ENCODE results near the gene RCOR1. TPM values are rescaled to one million over a fixed set of nuclear protein-coding genes. Genes with fewer than 3 reads are reported as not detected.

RCOR1 gene
- total RNA-seq, 1 donor from 2014 or later, result 13.4 TPM

DNA sequence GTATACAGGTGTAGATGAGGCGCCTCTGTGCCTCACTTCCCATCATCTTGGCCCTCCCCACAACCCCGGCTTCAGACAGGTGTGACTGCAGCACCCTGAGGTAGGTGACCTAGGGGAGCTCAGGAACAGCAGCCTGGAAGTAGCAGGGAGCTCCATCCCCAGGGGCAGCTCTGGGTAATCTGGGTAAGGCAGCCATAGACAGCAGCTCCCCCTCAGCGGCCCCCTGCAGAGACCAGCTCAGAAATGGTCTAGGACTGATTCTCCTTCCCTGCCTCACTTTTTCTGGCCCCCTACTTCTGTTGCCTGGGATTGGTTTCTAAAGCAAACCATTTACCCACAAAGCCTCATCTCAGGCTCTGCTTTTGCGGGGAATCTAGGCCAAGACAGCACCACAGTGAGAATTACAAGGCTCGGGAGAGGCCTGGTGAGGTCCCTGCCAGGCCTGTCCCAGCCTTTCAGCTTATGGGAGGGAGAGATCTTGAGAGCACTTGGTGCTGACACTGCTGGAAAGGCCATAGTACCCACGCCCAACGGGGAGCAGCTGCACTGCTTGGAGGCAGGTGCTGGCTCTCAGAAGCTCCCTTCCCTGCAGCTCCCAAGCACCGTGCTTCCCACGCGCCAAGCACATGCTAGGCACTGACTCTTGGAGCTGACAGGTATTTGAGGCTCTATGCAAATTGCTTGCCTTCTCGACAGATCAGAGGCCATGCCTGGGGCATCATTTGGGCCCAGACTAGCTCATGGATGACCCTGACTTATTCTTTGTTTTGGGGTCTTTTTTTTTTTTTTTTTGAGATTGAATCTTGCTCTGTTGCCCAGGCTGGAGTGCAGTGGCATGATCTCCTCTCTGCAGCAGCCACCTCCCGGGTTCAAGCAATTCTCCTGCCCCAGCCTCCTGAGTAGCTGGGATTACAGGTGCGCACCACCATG lies 139.7 kb downstream of the RCOR1 start:
- no peak for DNase-seq (ENCODE audit: low read depth)
- no peaks in the 10 kb centered on the region for H3K36me3 ChIP-seq (ENCODE audit: control insufficient read depth, insufficient read depth, low read length)
- TF ChIP-seq, protein P1, sequence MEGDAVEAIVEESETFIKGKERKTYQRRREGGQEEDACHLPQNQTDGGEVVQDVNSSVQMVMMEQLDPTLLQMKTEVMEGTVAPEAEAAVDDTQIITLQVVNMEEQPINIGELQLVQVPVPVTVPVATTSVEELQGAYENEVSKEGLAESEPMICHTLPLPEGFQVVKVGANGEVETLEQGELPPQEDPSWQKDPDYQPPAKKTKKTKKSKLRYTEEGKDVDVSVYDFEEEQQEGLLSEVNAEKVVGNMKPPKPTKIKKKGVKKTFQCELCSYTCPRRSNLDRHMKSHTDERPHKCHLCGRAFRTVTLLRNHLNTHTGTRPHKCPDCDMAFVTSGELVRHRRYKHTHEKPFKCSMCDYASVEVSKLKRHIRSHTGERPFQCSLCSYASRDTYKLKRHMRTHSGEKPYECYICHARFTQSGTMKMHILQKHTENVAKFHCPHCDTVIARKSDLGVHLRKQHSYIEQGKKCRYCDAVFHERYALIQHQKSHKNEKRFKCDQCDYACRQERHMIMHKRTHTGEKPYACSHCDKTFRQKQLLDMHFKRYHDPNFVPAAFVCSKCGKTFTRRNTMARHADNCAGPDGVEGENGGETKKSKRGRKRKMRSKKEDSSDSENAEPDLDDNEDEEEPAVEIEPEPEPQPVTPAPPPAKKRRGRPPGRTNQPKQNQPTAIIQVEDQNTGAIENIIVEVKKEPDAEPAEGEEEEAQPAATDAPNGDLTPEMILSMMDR (IDR thresholded peaks at IDR 0.05; ENCODE audit: insufficient read depth, low read length, poor library complexity, severe bottlenecking), result no peak
- no peak overlapping the region for H3K4me3 ChIP-seq (ENCODE audit: low read depth, low read length)
- H3K27me3 ChIP-seq (ENCODE audit: control insufficient read depth, insufficient read depth, low read length), result no peaks in the 10 kb centered on the region

DNA sequence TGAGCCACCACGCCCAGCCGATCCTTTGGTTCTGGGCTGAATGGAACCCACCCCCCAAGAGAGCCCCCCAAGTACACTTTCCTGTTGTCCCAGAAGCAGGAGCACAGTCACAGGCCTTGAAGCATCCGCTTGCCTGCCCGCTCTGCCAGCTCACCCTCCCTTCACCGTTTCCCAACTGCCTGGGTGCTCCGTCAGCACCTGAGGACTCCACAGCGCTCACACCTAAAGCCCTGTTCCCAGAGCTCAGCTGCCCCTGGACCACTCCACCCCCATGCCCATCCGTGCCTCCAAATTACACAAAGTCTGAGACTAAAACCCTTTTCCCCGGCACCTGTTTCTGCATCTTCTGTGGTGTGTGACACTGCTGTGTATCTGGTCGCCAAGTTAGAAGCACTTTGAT lies 140.5 kb downstream of the RCOR1 start:
- Histone ChIP-seq H3K36me3 (ENCODE audit: control insufficient read depth, insufficient read depth, low read length) (no peaks in the 10 kb centered on the region), H3K27me3 (ENCODE audit: control insufficient read depth, insufficient read depth, low read length) (no peaks in the 10 kb centered on the region), H3K4me3 (ENCODE audit: low read depth, low read length) (no peak overlapping the region)
- no peak for DNase-seq (ENCODE audit: low read depth)
- TF ChIP-seq, protein P1 (IDR thresholded peaks at IDR 0.05; ENCODE audit: insufficient read depth, low read length, poor library complexity, severe bottlenecking), result no peak

DNA sequence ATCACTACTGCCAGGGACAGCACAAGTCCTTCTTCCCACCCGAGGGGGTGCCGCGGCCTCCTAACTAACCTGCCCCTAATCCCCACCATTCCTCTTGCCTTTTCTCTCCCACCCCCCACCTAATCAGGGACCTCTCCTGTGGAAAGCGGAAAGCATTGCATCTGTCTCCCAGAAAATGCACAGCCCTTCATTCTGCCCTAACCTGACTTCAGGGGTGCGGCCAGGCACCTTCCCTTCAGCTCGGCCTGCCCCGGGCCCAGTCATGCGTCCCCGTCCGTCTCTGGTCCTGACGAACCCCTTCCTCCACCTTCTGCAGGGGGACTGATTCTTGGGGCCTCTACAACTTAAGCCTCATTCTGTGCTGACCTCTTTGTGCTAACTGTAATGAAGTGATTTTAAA lies 140.9 kb downstream of the RCOR1 start:
- TF ChIP-seq, protein P1 (IDR thresholded peaks at IDR 0.05; ENCODE audit: insufficient read depth, low read length, poor library complexity, severe bottlenecking), result no peak
- no peaks in the 10 kb centered on the region for H3K36me3 ChIP-seq (ENCODE audit: control insufficient read depth, insufficient read depth, low read length)
- no peak for DNase-seq (ENCODE audit: low read depth)
- H3K27me3 ChIP-seq (ENCODE audit: control insufficient read depth, insufficient read depth, low read length), result no peaks in the 10 kb centered on the region
- no peak overlapping the region for H3K4me3 ChIP-seq (ENCODE audit: low read depth, low read length)

DNA sequence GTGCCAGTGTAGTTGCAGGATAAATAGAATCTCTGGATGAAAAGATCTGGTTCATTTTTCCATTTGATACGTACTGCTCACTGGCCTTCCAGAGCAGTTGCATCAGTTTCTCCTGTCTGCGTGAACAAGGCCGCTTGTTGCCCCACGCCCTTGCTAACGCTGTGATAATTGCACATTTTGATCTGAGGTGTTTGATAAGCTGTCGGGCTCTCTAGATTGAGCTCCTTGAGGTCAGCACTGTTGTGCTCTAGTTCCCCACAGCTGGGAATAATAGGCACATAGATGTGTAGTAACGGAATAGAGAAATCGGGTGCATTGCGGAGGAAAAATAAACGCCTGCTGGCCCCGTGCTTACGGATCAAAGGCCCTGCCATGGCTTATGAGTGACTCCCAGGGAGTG lies 142.0 kb downstream of the RCOR1 start:
- no peaks in the 10 kb centered on the region for H3K27me3 ChIP-seq (ENCODE audit: control insufficient read depth, insufficient read depth, low read length)
- no peak overlapping the region for H3K4me3 ChIP-seq (ENCODE audit: low read depth, low read length)
- no peaks in the 10 kb centered on the region for H3K36me3 ChIP-seq (ENCODE audit: control insufficient read depth, insufficient read depth, low read length)
- TF ChIP-seq, protein P1 (IDR thresholded peaks at IDR 0.05; ENCODE audit: insufficient read depth, low read length, poor library complexity, severe bottlenecking), result no peak
- no peak for DNase-seq (ENCODE audit: low read depth)

DNA sequence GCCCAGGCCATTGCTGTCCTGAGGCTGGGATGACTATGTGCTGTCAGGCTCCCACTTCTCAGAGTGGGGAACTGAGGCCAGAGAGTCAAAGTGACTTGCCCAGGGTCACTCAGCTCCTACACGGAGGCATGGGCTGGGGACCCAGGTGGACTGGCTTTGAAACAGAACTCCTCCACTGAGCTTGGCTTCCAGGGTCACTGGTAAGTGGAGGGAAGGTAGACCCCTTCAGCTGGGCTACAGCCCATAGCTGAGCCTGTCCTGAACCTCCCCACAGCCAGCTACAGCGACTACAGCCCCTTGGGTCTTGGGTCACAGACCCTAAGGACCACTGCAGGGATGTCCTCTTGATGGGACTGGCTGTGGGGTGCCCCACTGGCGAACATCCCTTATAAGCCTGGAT lies 144.5 kb downstream of the RCOR1 start:
- Histone ChIP-seq H3K36me3 (ENCODE audit: control insufficient read depth, insufficient read depth, low read length) (no peaks in the 10 kb centered on the region), H3K4me3 (ENCODE audit: low read depth, low read length) (no peak overlapping the region), H3K27me3 (ENCODE audit: control insufficient read depth, insufficient read depth, low read length) (no peaks in the 10 kb centered on the region)
- DNase-seq (ENCODE audit: low read depth), result no peak
- TF ChIP-seq, protein P1 (IDR thresholded peaks at IDR 0.05; ENCODE audit: insufficient read depth, low read length, poor library complexity, severe bottlenecking), result no peak

Data from kidney epithelial cell (primary cell).